K562 (cell line): ENCODE data around the gene YBX1. TPM values are rescaled to one million over a fixed set of nuclear protein-coding genes. Genes with fewer than 3 reads are reported as not detected.
A peak's percentile ranks its signal among the peaks of the same experiment; 100 is the strongest.

ENCODE experiments used
- BACH1 ChIP-seq: fragments of 200-800 bp; sonication (Bioruptor generic); IDR thresholded peaks from 2 replicates; pipeline ENCODE4 v1.6.1; 2016; ENCODE audit warnings: missing genetic modification characterization, missing compliant biosample characterization
- BMI1 ChIP-seq: fragments of 150-350 bp; IDR thresholded peaks from 2 replicates; pipeline ENCODE4 v1.6.1; 2014; ENCODE audit warnings: low read length
- CBFA2T2 ChIP-seq: fragments of 450-650 bp; conservative IDR thresholded peaks from 2 replicates; pipeline ENCODE4 v1.6.1; 2017; ENCODE audit warnings: mild to moderate bottlenecking
- EGR1 ChIP-seq: fragments of 450-650 bp; conservative IDR thresholded peaks from 2 replicates; pipeline ENCODE4 v1.6.1; 2017; ENCODE audit warnings: mild to moderate bottlenecking
- FOXK2 ChIP-seq, 2 experiments: fragments of 450-650 bp; IDR thresholded peaks in 1 of 2; conservative IDR thresholded peaks in 1 of 2; 2 replicates each; pipeline ENCODE4 v1.6.1; 2016; ENCODE audit warnings: low read depth in 2 of 2, mild to moderate bottlenecking in 1 of 2
- FOXP4 ChIP-seq: sonication (generic); formaldehyde crosslinking; IDR thresholded peaks from 2 replicates; pipeline ENCODE4 v1.8.0; 2022; ENCODE audit warnings: mild to moderate bottlenecking, missing genetic modification reagents, borderline replicate concordance
- GTF2A2 ChIP-seq: IDR thresholded peaks from 2 replicates; pipeline ENCODE4 v1.6.1; 2016; ENCODE audit warnings: mild to moderate bottlenecking, missing genetic modification characterization, missing compliant biosample characterization
- HIVEP1 ChIP-seq: fragments of 250-450 bp; sonication (Bioruptor Pico); IDR thresholded peaks from 2 replicates; pipeline ENCODE4 v1.4.0; 2020; ENCODE audit warnings: mild to moderate bottlenecking
- HNRNPH1 ChIP-seq: fragments of 200-400 bp; formaldehyde crosslinking; optimal IDR thresholded peaks from 2 replicates; pipeline ENCODE3; 2017; ENCODE audit warnings: low read depth, mild to moderate bottlenecking, low read length, moderate library complexity
- HNRNPK ChIP-seq: fragments of 200-400 bp; formaldehyde crosslinking; IDR thresholded peaks from one replicate; pipeline ENCODE4 v1.6.1; 2018; ENCODE audit warnings: mild to moderate bottlenecking, low read depth, low read length; ENCODE audit not compliant: poor library complexity, severe bottlenecking
- NCOR1 ChIP-seq: fragments of 450-650 bp; IDR thresholded peaks from 2 replicates; pipeline ENCODE4 v1.6.1; 2016; ENCODE audit warnings: mild to moderate bottlenecking, moderate library complexity
- PHTF2 ChIP-seq: fragments of 250-450 bp; sonication (Bioruptor Pico); IDR thresholded peaks from 2 replicates; pipeline ENCODE4 v1.5.0; 2021; ENCODE audit warnings: mild to moderate bottlenecking
- RBM25 ChIP-seq: fragments of 200-400 bp; formaldehyde crosslinking; IDR thresholded peaks from 2 replicates; pipeline ENCODE4 v1.6.1; 2018; ENCODE audit warnings: low read length, low read depth, moderate library complexity; ENCODE audit not compliant: severe bottlenecking
- SFPQ ChIP-seq: fragments of 200-400 bp; formaldehyde crosslinking; IDR thresholded peaks from 2 replicates; pipeline ENCODE4 v1.6.1; 2017; ENCODE audit warnings: mild to moderate bottlenecking, low read depth, low read length, moderate library complexity
- SMARCC2 ChIP-seq: fragments of 450-650 bp; IDR thresholded peaks from 2 replicates; pipeline ENCODE4 v1.6.1; 2017; ENCODE audit warnings: antibody characterized with exemption, moderate library complexity, mild to moderate bottlenecking, low read depth
- TAF1 ChIP-seq: IDR thresholded peaks from 2 replicates; pipeline ENCODE4 v1.6.1; 2011; ENCODE audit warnings: mild to moderate bottlenecking, low read length, moderate library complexity; ENCODE audit not compliant: insufficient read depth, control insufficient read depth, severe bottlenecking; ENCODE audit errors: extremely low read depth
- THRA ChIP-seq: fragments of 450-650 bp; IDR thresholded peaks from 2 replicates; pipeline ENCODE4 v1.6.1; 2017; ENCODE audit warnings: mild to moderate bottlenecking, moderate library complexity
- ZNF174 ChIP-seq: fragments of 250-450 bp; sonication (Bioruptor Pico); IDR thresholded peaks from 2 replicates; pipeline ENCODE4 v1.4.0; 2020; ENCODE audit warnings: mild to moderate bottlenecking
- ZNF239 ChIP-seq: fragments of 250-450 bp; sonication (Bioruptor Pico); IDR thresholded peaks from 2 replicates; pipeline ENCODE4 v1.4.0; 2020; ENCODE audit warnings: mild to moderate bottlenecking
- ZNF431 ChIP-seq: sonication (generic); formaldehyde crosslinking; IDR thresholded peaks from 2 replicates; pipeline ENCODE4 v1.8.0; 2022; ENCODE audit warnings: mild to moderate bottlenecking, missing genetic modification reagents
- ZNF644 ChIP-seq: fragments of 200-800 bp; sonication (Bioruptor generic); IDR thresholded peaks from 2 replicates; pipeline ENCODE4 v1.6.1; 2016; ENCODE audit warnings: low read depth, missing genetic modification characterization, missing compliant biosample characterization
- ZNF76 ChIP-seq: fragments of 250-450 bp; sonication (Bioruptor Pico); IDR thresholded peaks from 2 replicates; pipeline ENCODE4 v1.4.0; 2020; ENCODE audit warnings: mild to moderate bottlenecking, moderate library complexity, borderline replicate concordance
- polyA plus RNA-seq, 8 experiments: library from polyadenylated mRNA; depleted of rRNA in 4 of 8; stranded (reverse) in 5 of 8; unstranded in 3 of 8; fragments of >200 nt; fragmentation: Nextera tagmentation in 2 of 8; fragmentation: Illumina TruSeq in 1 of 8; extraction: Ambion mirVana in 2 of 8; extraction: Trizol in 1 of 8; gene quantifications; 2 replicates each; pipeline versions ENCODE4 v1.2.1 to v1.2.3, GENCODE V29; 2011 to 2014; ENCODE audit warnings: inconsistent platforms in 1 of 8, missing spikeins in 1 of 8
- total RNA-seq, 7 experiments: library from RNA; depleted of rRNA in 6 of 7; stranded (reverse); fragments of >200 nt in 6 of 7; fragmentation: Illumina TruSeq in 2 of 7; extraction: Trizol in 2 of 7; gene quantifications; 2 replicates each; pipeline versions ENCODE4 v1.2.1 to v1.2.3, GENCODE V29; 2011 to 2021; ENCODE audit warnings: low replicate concordance in 1 of 7

YBX1 gene
- total and polyA plus RNA-seq, 9 of the 15 experiments (the other 6 are each of a cell fraction or from before 2014, with no cell fraction given), result 363 to 1,955 (median 1,216) TPM

- peak; percentile 68 for TF ChIP-seq NCOR1
- TF ChIP-seq PHTF2 (CRISPR knock-in tag), result no peak
- no peak for TF ChIP-seq FOXP4 (CRISPR knock-in tag)
- no peak for TF ChIP-seq HNRNPH1
- no peak for TF ChIP-seq BACH1 (tag)
- no peak for TF ChIP-seq BMI1
- no peak for TF ChIP-seq SMARCC2
- TF ChIP-seq RBM25, result no peak
- TF ChIP-seq EGR1, result peak; percentile 95
- TF ChIP-seq HIVEP1, result peak; percentile 97
- no peak for TF ChIP-seq HNRNPK
- TF ChIP-seq ZNF174 (CRISPR knock-in tag), result no peak
- TF ChIP-seq ZNF431 (CRISPR knock-in tag), result peak; percentile 58; the same call in 1 of the 2 replicates
- TF ChIP-seq ZNF239, result peak; percentile 24; the same call in 1 of the 2 replicates
- TF ChIP-seq CBFA2T2, result 0 out of 2 replicates have a peak, but pooled peaks have one; percentile 13
- no peak for TF ChIP-seq FOXK2 (conservative IDR thresholded peaks at IDR 0.05 in 1 of 2, IDR thresholded peaks at IDR 0.05 in 1 of 2; ENCODE audit: low read depth in 2 of 2)
- TF ChIP-seq ZNF76 (CRISPR knock-in tag), result peak; percentile 84; the same call in 1 of the 2 replicates
- TF ChIP-seq SFPQ, result no peak
- no peak for TF ChIP-seq THRA
- peak; percentile 23 for TF ChIP-seq TAF1
- TF ChIP-seq ZNF644 (tag), result no peak
- TF ChIP-seq GTF2A2 (tag), result no peak
Observed at GRCh38 chr1:42682739-42683531, 717 bp downstream of the YBX1 start (continued).
